ENCODE measurements around the gene STX5.
"Not testable (repeated sequence)": the region's sequence is repeated elsewhere in the genome, so short reads cannot be mapped to it uniquely, and the experiment has no call there.

The STX5 gene

GRCh38 chr11:62835336-62835735 lies 3.5 kb upstream of the STX5 start:
- TF ChIP-seq CTCF (IDR thresholded peaks at IDR 0.05), result no peak
- no peak overlapping the region for H3K4me3 ChIP-seq
- no peak overlapping the region for H3K27ac ChIP-seq
- DNase-seq (ENCODE audit: low spot score), result no peak

- TF ChIP-seq CTCF (IDR thresholded peaks at IDR 0.05), result no peak
- peak; percentile 80 for DNase-seq (ENCODE audit: low spot score)
These were observed 734 bp upstream of the STX5 start, which contains the start of gene TEX54 for GRCh38 chr11:62832336-62833234. Gene TEX54 (minus strand): TSS chr11:62832841.

GRCh38 chr11:62830904-62831519 lies 839 bp downstream of the STX5 start:
- peak; percentile 79 for DNase-seq (ENCODE audit: low spot score)
- peak overlapping the region; percentile 89 for H3K4me3 ChIP-seq
- peak overlapping the region; percentile 82 to 96 for H3K27ac ChIP-seq
- TF ChIP-seq CTCF (IDR thresholded peaks at IDR 0.05), result no peak

More at GRCh38 chr11:62832336-62833234, 734 bp upstream of the STX5 start, which contains the start of gene TEX54:
- H3K27ac ChIP-seq, result peak within 1 kb of the TSS; percentile 82 to 96
- H3K4me3 ChIP-seq, result peak within 1 kb of the TSS; percentile 89

- H3K27ac ChIP-seq; H3K4me3 ChIP-seq; DNase-seq (ENCODE audit: low spot score): not testable (repeated sequence)
These were observed 3.7 kb downstream of the STX5 start for GRCh38 chr11:62828130-62828529.

GRCh38 chr11:62823677-62824076 lies 8.2 kb downstream of the STX5 start:
- no peak overlapping the region for H3K4me3 ChIP-seq
- no peak overlapping the region for H3K27ac ChIP-seq
- no peak for DNase-seq (ENCODE audit: low spot score)
- TF ChIP-seq CTCF (IDR thresholded peaks at IDR 0.05), result no peak

- DNase-seq (ENCODE audit: low spot score), result no peak
- TF ChIP-seq CTCF (IDR thresholded peaks at IDR 0.05), result no peak
- Histone ChIP-seq H3K27ac (peak overlapping the region in 1 of 2 donors; percentile 21), H3K4me3 (no peak overlapping the region)
These were observed 14.7 kb downstream of the STX5 start for GRCh38 chr11:62817129-62817528.

- Histone ChIP-seq H3K27ac (peak overlapping the region in 1 of 2 donors; percentile 21), H3K4me3 (no peak overlapping the region)
- DNase-seq (ENCODE audit: low spot score), result no peak
- no peak for TF ChIP-seq CTCF (IDR thresholded peaks at IDR 0.05)
These were observed 15.3 kb downstream of the STX5 start for GRCh38 chr11:62816557-62816956.
